ENCODE results near the gene EFNB2.

- TF ChIP-seq CTCF (conservative IDR thresholded peaks at IDR 0.05) (no peak), EZH2 (IDR thresholded peaks at IDR 0.05; ENCODE audit: low read depth) (no peak)
These were observed 11.9 kb downstream of the EFNB2 start for GRCh38 chr13:106523576-106523975.
